Astrocyte of the spinal cord (primary cell): ENCODE data around the gene GSG1.
"Not testable (repeated sequence)": the region's sequence is repeated elsewhere in the genome, so short reads cannot be mapped to it uniquely, and the experiment has no call there.

ENCODE experiments used
- DNase-seq: peaks from one replicate; pipeline ENCODE4 v3.0.0; 2011; ENCODE audit warnings: low read depth, low spot score
- H3K4me3 ChIP-seq: 2 replicates; pipeline ENCODE4 v1.5.1; 2011; ENCODE audit warnings: low read depth, mild to moderate bottlenecking, low read length, moderate library complexity
- in situ Hi-C: cut with HindIII; loops from 2 replicates; pipeline ENCODE4 v1.10.0; 2017; ENCODE audit warnings: low sequenced_read_pairs
- TF ChIP-seq, protein P1 (sequence below): IDR thresholded peaks from 2 replicates; pipeline ENCODE4 v1.5.1; 2012; ENCODE audit warnings: low read depth, mild to moderate bottlenecking, low read length, inconsistent platforms

The GSG1 gene

GRCh38 chr12:13088496-13088895 lies 15.0 kb downstream of the GSG1 start:
- TF ChIP-seq, protein P1, sequence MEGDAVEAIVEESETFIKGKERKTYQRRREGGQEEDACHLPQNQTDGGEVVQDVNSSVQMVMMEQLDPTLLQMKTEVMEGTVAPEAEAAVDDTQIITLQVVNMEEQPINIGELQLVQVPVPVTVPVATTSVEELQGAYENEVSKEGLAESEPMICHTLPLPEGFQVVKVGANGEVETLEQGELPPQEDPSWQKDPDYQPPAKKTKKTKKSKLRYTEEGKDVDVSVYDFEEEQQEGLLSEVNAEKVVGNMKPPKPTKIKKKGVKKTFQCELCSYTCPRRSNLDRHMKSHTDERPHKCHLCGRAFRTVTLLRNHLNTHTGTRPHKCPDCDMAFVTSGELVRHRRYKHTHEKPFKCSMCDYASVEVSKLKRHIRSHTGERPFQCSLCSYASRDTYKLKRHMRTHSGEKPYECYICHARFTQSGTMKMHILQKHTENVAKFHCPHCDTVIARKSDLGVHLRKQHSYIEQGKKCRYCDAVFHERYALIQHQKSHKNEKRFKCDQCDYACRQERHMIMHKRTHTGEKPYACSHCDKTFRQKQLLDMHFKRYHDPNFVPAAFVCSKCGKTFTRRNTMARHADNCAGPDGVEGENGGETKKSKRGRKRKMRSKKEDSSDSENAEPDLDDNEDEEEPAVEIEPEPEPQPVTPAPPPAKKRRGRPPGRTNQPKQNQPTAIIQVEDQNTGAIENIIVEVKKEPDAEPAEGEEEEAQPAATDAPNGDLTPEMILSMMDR: no peak
- in situ Hi-C loops: no loop called here
- no peak for DNase-seq

DNA sequence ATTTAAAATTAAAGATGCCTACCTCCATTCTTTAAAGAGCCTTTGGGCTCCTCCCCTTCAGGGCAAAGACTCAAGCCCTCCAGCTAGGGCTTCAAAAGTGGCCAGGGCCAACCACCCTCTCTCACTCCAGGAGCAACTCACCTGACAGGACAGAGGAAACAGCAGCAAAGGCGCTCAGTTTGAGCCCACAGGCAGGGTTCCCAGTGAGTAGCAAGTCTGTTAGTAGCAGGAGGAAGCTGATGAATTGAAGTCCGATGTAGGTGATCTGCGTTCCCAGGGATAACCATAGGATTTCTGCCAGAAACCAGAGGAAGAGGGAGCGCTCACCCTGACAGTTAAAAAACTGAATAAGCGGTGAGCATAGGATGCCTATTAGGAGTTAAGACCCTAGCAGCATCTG lies 15.7 kb downstream of the GSG1 start:
- TF ChIP-seq, protein P1: no peak
- DNase-seq: no peak
- H3K4me3 ChIP-seq: no peak overlapping the region
- in situ Hi-C loops: no loop called here

More at GRCh38 chr12:13088496-13088895, 15.0 kb downstream of the GSG1 start:
- H3K4me3 ChIP-seq: no peak overlapping the region

DNA sequence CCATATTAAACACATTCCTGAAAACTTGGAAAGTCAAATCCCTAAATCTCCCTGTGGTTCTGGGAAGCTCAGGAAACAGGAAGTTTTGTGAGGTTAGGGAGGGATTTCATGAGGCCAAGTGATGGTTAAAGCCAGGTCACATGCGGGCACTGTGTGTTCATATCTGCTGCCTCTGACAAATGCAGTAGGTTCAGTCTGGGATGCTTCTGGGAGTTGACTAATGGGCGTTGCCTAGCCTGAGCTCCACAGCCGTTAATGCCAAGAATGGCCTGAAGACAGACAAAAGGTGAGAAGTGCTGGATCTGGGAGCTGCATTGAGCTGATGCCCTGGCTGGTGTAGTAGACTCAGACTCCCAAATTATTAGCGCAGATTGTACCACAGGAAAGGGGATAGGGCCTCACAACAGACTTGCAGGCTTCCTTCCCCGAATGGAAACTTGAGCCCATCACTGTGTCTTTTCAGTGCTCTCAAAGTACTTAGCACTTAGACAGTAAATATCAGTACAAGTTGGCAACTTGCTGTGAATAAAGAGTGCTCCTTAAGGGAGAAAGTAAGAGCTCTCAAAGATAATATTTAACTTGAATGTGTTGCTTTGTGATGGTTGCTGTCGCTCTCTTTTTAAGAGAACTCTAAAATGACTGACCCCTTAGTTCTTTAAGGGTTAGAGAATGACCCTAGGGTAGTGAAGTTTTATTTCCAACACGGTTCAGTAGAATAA lies 17.3 kb downstream of the GSG1 start:
- TF ChIP-seq, protein P1: no peak
- no peak for DNase-seq
- H3K4me3 ChIP-seq: no peak overlapping the region
- in situ Hi-C loops: no loop called here

DNA sequence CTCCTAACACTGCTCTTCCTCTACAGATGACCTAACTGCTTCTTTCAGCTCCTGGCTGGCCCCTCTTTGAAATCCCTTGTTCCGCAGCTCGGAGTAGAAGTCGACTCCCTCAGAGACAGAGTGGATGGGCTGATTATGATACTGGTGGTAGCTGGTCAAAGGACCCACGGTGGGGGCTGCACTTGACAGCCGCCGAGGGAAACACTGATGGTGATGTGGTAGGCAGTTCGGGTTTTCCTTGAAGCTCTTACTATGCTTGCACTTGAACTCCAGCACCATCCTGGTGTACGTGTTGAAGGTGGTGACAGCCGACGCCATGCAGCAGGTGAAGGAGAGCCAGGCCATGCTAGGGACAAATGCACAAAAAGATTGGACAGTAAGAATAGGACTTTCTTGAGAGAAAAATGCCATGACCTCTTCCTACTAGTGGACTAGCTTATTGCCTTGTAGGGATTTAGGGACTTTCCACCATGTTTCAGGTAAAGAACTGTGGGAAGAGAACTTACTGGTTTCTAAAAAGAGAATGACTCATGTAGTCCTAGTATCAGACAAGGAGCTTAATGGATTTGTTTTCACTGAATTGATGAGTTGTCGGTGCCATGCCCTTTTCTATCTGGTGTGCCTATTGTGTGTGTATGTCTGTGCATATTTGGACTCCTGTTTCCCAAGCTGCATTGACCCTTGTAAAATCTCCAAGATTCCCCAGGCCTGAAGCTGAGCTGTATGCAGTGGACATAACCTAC lies 18.4 kb downstream of the GSG1 start:
- in situ Hi-C loops: no loop called here
- H3K4me3 ChIP-seq: no peak overlapping the region
- TF ChIP-seq, protein P1: no peak
- DNase-seq: no peak

GRCh38 chr12:13083638-13084037 lies 19.8 kb downstream of the GSG1 start:
- DNase-seq, in situ Hi-C loops, H3K4me3 ChIP-seq: not testable (repeated sequence)

- TF ChIP-seq, protein P1: no peak
- in situ Hi-C loops: no loop called here
- H3K4me3 ChIP-seq: no peak overlapping the region
- no peak for DNase-seq
Observed at GRCh38 chr12:13082861-13083260, 20.6 kb downstream of the GSG1 start.

- DNase-seq: no peak
- H3K4me3 ChIP-seq: no peak overlapping the region
- TF ChIP-seq, protein P1: no peak
- in situ Hi-C loops: no loop called here
Observed at GRCh38 chr12:13080266-13080665, 23.2 kb downstream of the GSG1 start.
